GM18873 (cell line): ENCODE data around the gene MFN2.
"Not testable (repeated sequence)": the region's sequence is repeated elsewhere in the genome, so short reads cannot be mapped to it uniquely, and the experiment has no call there.

Source experiments
- ATAC-seq: cut with Tn5 transposase; IDR thresholded peaks from one replicate; pipeline ENCODE4 v1.9.1; 2021; ENCODE audit warnings: mild to moderate bottlenecking, moderate library complexity, moderate number of reproducible peaks; ENCODE audit not compliant: unreplicated experiment, low FRiP score

Gene MFN2

GRCh38 chr1:12015499-12015898 is 35.3 kb downstream of the MFN2 start:
- no peak for ATAC-seq

GRCh38 chr1:12016182-12016581 is 35.9 kb downstream of the MFN2 start:
- no peak for ATAC-seq

DNA sequence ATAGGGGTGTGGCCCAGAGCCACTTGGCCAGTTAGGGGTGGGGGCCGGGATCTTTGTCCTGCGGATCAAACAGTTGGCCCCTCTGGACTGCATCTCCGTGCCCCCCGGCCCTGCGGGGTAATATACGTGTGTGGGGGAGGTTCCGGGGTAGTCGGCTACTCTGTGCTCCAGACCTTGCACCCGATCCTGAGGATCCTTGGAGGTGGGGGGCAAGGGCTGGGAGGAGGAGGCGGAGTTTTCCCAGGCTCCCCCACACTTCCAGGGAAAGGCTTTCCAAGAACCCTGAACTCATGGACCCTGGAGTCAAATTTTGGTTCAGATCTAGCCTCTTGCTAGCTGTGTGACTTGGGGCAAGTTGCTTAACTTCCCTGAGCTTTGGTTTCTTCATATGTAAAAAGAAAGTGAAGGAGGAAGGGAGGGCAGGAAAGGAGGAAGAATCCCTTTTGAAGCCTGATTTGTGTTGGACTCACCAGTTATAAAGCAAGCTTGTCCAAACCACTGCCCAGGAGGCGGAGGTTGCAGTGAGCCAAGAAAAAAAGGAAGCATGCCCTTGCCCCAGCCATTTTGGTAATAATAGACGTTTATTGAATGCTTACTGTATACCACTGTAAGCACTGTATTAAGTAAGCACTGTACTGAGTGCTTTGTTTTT is 39.7 kb downstream of the MFN2 start:
- ATAC-seq, result no peak

GRCh38 chr1:12021616-12022015 is 41.4 kb downstream of the MFN2 start:
- ATAC-seq, result no peak

DNA sequence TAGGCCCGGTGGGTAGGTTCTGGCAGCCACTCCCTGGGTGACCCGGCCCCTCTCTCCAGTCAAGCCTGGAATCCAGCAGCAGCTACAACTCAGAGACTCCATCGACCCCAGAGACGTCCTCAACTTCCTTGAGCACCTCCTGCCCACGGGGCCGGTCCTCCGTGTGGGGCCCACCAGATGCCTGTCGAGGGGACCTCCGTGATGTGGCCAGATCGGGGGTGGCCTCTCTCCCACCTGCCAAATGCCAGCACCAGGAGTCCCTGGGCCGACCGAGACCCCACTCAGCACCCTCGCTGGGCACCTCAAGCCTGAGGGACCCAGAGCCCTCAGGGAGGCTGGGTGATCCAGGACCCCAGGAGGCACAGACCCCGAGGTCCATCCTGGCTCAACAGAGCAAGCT is 41.8 kb downstream of the MFN2 start:
- ATAC-seq, result no peak

DNA sequence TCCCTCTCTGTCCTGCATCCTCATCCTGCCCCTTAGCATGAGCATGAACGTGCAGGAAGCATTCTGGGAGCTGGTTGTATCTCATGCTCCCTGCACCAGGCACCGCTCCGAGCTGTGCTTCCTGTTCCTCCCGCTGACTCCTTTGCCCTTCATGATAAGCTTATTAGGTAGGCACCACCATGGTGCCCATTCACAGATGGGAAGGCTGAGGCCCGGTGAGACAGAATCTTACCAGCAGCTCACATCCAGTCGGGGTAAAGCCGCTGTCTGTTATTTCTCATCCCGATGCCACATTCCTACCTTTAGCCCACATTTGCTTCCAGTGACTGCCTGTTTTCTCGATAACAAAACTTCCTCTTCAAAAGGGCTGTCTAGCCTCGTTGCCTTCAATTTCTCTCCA is 46.3 kb downstream of the MFN2 start:
- ATAC-seq, result no peak

GRCh38 chr1:12028248-12028647 is 48.0 kb downstream of the MFN2 start:
- no peak for ATAC-seq

- ATAC-seq, result no peak
These were observed 48.8 kb downstream of the MFN2 start for GRCh38 chr1:12028957-12029511.

- ATAC-seq, result no peak
These were observed 49.6 kb downstream of the MFN2 start for GRCh38 chr1:12029720-12030339.

DNA sequence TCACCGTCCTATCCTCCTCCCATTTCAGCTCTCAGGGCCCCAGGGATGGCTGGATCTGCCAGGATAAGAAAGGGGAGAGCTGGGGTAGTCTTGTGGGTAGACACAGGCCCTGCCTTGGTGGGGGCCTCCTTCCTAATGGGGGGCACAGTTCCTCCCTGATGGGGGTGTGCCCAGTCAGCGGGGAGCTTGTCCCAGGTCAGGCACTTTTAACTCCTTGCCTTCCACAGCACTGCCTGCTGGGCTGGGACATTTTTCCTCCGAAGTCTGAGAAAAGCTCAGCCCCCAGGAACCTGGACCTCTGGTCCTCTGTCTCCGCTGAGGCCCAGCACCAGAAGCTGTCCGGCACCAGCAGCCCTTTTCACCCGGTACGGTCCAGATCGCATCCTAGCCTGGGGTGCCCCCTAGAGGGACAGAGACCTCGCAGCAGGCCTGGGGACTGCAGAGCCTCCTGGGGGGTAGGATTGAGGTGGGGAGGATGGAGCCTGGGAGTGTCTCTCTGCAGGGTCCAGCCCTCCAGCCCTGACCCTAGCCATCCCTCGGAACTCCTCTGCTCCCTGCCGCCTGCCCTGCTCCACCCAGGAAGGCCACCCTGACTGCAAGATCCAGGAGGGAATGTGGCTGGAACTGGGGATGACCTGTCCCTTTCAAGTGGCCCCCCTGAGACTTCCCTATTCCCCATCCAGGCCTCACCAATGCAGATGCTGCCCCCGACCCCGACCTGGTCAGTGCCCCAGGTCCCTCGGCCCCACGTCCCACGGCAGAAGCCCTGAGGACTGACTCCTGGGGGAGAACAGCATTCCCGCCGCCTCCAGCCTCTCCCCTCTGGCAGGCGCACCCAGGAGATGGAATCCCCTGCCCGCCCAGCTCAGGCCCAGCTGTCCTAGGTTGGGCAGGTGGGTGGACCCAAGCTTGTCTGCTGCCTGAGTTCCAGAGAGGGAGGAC is 51.1 kb downstream of the MFN2 start:
- no peak for ATAC-seq

GRCh38 chr1:12032161-12032621 is 51.9 kb downstream of the MFN2 start:
- ATAC-seq, result no peak

DNA sequence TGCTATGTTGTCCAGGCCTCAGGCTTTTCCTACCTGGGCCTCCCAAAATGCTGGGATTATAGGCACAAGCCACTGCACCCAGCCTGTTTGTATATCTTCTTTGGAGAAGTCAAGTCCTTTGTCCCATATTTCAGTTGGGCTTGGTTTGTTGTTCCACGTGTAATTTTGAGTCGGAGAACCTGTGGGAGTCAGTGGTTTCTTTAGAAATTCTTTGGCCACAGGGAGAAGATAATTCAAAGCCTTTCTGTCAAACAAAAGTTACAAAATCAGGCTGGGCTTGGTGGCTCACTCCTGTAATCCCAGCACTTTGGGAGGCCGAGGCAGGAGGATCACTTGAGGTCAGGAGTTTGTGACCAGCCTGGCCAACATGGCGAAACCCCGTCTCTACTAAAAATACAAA is 53.2 kb downstream of the MFN2 start:
- not testable (repeated sequence) for ATAC-seq

GRCh38 chr1:12034381-12034801 is 54.1 kb downstream of the MFN2 start:
- ATAC-seq, result no peak

GRCh38 chr1:12035312-12035711 is 55.1 kb downstream of the MFN2 start:
- no peak for ATAC-seq

DNA sequence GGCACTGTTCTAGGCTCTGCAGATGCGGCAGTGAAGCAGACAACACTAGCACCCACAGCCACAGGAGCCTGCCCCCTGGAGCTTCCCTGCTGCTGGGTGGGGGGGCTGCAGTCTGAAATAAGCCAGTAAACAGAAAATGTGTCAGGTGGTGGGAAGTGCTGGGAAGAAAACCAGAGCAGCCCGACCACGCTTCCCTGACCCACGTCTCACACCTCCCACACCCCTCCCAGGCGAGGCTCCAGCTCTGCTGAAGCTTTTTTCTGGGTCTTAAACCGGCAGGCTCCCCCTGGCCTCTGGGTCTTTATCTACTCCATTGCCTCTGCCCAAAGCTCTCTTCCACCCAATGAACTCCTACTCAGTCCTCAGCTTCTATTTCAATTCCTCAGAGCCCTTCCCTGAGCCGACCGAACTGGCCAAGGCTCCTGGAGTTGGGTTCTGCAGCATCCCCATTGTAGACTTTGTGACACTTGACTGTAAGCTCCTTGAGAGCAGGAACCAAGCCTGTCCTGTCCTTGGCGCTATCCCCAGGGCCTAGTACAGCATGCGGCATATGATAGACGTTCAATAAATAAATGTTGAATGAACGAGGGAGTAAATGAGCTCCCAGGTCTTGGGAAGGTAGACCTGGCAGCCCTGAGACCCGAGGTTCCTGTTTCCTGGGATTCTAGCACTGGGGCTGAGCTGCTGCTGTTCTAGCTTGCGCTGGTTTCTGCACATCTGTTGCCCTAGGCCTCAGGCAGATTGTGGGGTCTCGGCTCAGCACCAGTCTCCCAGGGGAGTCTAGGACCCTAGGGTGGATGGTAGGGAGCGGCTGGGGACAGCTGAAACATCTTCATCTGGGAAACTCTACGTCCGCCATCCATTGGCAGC is 57.5 kb downstream of the MFN2 start:
- ATAC-seq, result no peak

DNA sequence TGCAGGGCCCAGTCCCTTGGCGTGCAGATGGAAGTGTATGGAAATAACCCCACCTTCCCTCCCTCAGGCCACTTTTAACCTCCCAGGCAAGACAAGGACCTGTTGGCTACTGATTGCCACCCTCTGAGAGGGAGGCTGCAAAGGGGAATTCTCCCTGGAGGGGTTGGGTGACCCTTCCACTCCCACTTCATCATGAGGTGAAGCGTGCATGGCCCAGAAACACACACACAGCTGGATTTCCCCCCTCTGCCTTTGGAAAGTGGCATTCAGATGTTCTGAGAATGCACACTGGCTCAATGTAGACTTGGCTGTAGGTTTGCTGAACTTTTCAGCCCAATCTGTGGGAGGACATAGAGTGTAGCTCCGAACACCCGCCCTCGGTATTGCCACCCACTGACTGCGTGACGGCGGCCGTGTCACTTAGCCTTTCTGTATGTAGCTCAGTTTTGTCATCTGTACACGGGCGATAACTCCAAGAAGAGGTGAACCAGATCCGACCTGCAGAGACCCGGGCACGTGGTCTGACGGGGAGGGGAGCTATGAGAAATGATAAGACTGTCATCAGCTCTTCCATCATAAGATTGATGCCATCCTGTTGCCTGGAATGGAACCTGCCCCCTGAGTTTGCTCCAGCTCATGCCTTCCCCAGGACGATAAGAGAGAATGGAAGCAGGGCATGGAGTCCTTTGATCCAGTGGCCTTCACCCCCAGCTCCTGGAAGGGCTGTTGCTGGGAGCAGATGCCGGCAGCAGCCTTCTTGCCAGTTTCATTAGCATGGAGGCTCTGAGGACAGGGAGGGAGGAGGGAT is 58.3 kb downstream of the MFN2 start:
- ATAC-seq, result no peak

GRCh38 chr1:12039164-12039525 is 58.9 kb downstream of the MFN2 start:
- ATAC-seq, result no peak

DNA sequence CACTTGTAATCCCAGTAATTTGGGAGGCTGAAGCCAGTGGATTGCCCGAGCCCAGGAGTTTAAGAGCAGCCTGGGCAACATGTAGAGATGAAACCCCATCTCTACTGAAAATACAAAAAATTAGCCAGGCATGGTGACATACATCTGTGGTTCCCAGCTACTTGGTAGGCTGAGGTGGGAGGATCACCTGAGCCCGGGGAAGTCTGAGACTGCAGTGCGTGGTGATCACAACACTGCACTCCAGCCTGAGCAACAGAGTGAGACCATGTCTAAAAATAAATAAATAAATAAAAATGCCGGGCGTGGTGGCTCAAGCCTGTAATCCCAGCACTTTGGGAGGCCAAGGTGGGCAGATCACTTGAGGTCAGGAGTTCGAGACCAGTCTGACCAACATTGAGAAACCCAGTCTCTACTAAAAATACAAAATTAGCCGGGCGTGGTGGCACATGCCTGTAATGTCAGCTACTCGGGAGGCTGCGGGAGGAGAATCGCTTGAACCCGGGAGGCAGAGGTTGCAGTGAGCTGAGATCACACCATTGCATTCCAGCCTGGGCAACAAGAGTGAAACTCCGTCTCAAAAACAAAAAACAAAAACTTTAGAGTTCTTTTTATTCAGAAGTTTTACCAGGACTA is 59.7 kb downstream of the MFN2 start:
- not testable (repeated sequence) for ATAC-seq
